Stimulated activated CD4-positive, alpha-beta T cell treated with anti-CD3 and anti-CD28 coated beads, Interleukin-4, amount 100 ng/mL, for 4 hours (primary cell): ENCODE data around the gene KMT5C.

Experiments used
- DNase-seq, 2 experiments: peaks; one replicate each; pipeline ENCODE4 v3.0.0-alpha.2; 2020

The KMT5C gene

DNA sequence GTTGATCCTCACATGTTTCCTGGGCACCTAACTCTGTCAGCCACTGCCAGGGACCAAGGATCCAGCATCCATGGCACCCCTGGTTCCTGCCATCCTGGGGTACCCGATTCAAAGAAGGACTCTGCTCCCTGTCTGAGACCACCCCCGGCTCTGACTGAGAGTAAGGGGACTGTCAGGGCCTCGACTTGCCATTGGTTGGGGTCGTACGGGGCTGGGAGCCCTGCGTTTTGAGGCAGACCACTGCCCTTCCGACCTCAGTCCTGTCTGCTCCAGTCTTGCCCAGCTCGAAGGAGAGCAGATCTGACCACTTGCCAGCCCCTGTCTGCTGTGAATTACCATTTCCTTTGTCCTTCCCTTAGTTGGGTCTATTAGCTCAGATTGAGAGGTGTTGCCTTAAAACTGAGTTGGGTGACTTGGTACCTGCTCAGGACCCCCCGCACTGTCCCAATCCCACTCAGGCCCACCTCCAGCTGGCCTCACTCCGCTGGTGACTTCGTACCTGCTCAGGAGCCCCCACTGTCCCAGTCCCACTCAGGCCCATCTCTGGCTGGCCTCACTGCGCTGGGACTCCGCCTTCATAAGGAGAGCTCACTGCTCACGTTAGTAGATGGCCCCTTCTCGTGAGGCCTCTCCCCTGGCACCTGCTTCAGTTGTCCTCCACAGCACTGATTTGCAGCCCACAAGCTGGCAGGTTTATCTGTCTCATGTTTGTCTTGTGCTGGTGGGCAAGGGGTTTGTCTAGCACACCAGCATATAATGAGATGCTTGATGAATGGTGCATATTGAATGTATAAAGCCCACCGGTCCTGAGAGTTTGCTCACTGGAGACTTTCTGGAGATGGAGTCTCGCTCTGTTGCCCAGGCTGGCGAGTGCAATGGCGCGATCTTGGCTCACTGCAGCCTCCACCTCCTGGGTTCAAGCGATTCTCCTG is 50.0 kb downstream of the KMT5C start:
- DNase-seq = no peak

DNA sequence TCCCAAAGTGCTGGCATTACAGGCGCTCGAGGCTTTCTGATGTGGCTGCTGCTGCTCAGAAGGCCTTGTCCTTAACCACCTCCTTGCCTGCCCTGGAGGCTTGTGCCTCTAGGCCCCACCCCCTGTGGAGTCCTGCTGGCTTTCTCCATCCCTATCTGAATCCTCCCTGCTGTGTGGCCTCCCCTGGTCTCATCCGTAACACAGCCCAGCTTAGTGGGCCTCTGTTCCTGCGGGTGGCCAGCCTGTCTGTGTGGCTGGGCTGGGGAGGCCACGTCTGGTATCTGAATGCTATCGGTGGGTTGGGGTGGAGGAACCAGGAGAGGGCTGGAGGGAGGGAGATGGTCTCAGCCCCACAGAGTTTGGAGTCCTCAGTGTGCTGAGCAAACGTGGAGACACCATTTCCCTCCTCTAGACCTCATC is 50.8 kb downstream of the KMT5C start:
- DNase-seq = no peak

DNA sequence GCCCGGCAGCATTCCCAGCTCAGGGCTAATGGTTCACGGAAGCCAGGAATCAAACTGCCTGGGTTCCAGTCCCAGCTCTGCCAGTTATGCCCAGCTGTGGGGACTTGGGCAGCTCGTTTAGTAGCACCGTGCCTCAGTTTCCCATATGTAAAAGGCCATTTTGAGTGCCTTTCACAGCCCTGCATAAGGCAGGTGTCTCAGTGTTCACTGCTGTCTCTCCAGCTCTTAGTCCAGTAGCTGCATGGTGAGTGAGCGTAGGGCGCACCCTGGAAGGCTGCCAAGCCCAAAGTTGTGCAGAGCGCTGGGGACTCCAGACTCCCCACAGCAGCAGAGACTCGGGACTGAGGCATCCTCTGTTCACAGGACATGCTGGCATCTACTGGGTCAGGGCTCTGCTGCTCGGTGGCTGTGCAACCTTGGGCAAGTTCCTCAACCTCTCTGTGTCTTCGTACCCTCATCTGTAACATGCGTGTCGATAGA is 51.6 kb downstream of the KMT5C start:
- DNase-seq = no peak

DNA sequence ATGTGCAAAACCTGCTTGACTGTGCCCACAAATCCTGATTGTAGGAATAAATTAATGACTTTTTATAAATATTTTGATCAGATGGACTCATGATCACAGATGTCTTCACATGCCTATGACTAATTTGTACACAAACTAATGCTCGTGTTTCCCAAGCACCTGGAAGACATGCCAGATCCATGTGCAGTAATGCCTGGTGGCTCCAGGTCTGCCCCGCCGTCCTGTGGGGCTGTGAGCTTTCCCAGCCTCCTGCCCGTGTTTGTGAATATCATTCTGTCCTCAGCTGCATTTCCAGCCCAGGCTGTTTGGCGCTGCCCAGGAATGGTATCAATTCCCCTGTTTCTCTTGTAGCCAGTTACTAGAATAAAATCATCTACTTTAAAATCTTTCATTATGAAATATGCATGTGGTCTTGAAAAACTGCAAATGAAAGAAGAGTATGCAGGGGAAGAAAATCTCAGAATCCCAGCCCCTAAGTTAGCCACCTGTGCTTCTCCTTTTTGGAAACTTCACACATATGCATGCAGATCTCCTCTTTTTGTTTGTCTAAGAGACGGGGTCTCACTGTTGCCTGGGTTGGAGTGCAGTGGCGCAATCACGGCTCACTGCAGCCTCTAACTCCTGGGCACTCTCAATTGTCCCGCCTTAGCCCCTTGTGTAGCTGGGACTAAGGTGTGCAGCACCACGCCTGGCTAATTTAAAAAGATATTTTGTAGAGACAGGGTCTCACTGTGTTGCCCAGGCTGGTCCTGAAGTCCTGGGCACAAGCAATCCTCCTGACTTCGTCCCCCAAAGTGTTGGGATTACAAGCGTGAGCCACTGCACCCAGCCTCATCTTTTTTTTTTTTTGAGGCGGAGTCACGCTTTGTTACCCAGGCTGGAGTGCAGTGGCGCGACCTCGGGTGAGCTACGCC is 52.3 kb downstream of the KMT5C start:
- DNase-seq = no peak

DNA sequence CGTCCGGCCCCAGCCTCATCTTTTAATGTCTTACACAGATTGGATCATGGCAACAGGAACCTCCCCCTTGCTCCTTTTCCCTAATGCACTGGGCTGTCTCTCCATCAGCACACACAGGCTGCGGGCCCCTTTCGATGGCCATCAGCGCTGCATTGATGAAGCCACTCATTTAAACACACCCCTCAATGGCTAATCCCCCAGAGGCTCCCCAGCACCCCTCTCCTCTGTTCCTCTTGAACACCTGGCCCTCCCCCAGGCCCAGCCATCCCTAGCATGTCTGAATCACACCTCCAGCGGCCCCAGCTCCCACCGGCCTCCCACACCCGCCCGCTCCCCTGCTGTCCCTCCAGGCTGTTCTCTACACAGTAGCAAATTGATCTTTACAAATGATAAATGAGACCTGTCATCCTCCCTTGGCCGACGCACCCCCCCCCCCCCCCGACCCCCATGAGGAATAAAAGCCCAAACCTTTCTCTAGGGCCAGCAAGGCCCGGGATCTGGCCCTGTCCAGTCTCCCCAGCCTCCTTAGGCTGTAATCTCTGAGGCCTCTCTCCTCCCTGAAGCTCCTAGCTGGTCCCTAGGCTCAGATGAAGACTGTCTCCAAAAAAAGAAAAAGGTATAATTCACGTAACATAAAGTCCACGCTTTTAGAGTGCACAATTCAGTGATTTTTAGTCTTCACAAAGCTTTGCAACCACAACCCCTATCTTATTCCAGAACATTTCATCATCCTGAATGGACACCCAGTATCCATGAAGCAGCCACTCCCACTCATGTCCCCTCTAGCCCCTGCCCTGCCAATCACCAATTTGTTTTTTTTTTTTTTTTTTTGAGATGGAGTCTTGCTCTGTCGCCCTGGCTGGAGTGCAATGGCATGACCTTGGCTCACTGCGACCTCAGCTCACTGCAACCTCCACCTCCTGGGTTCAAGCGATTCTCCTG is 53.4 kb downstream of the KMT5C start:
- DNase-seq = no peak
